Colonic mucosa (tissue), 4 donors: ENCODE data around the gene ABCC2. TPM values are rescaled to one million over a fixed set of nuclear protein-coding genes. Genes with fewer than 3 reads are reported as not detected.

ENCODE experiments used
- DNase-seq: peaks from one replicate; pipeline ENCODE4 v3.0.0-alpha.2; 2020
- H3K27ac ChIP-seq: fragments of 200-600 bp; one replicate; pipeline ENCODE4 v1.8.0; 2021
- H3K27me3 ChIP-seq: fragments of 200-600 bp; one replicate; pipeline ENCODE4 v1.8.0; 2021
- H3K36me3 ChIP-seq: fragments of 200-600 bp; one replicate; pipeline ENCODE4 v1.8.0; 2021
- H3K4me1 ChIP-seq: fragments of 200-600 bp; one replicate; pipeline ENCODE4 v1.8.0; 2021; ENCODE audit warnings: mild to moderate bottlenecking
- H3K4me3 ChIP-seq: fragments of 200-600 bp; one replicate; pipeline ENCODE4 v1.8.0; 2021
- H3K9ac ChIP-seq, 2 donors: one replicate each; pipeline ENCODE4 v1.7.0; 2013; ENCODE audit warnings: control low read depth in 2 of 2, low read depth in 2 of 2, low read length in 2 of 2
- H3K9me3 ChIP-seq: fragments of 200-600 bp; one replicate; pipeline ENCODE4 v1.8.0; 2021
- CTCF ChIP-seq: fragments of 200-600 bp; IDR thresholded peaks from one replicate; pipeline ENCODE4 v1.8.0; 2022; ENCODE audit warnings: antibody characterized with exemption, mild to moderate bottlenecking
- intact Hi-C: fragments of 100-400 bp; cut with DNase I; formaldehyde crosslinking; loops from one replicate; pipeline ENCODE4 v1.14.1; 2022
- total RNA-seq, 2 donors: library from RNA; stranded (reverse); fragmentation: NEBNext Ultra II Directional in 1 of 2; extraction: Animal tissue kit (Norgen Biotek cat#: 25700) in 1 of 2; gene quantifications; one replicate each; pipeline ENCODE4 v1.2.1, GENCODE V29; 2021
- donor health status: healthy.
- donor health status: DM: no; HTN: no; CAD: no.
- donor health status: DM: no; HTN: no; CAD: no.

ABCC2 gene
- total RNA-seq, 2 donors from 2014 or later, result 0.45 to 0.72 TPM

GRCh38 chr10:99784727-99785441 lies 2.4 kb downstream of the ABCC2 start:
- no peaks in the 10 kb centered on the region for H3K27me3 ChIP-seq
- TF ChIP-seq CTCF, result no peak
- H3K9ac ChIP-seq, result no peak overlapping the region
- intact Hi-C loops, result no loop called here
- no peaks in the 10 kb centered on the region for H3K4me1 ChIP-seq
- DNase-seq, result no peak
- H3K9me3 ChIP-seq, result no peaks in the 10 kb centered on the region
- no peaks in the 10 kb centered on the region for H3K36me3 ChIP-seq
- no peak overlapping the region for H3K27ac ChIP-seq
- H3K4me3 ChIP-seq, result no peak overlapping the region

- Histone ChIP-seq H3K9ac (no peak overlapping the region), H3K4me1 (no peaks in the 10 kb centered on the region), H3K36me3 (no peaks in the 10 kb centered on the region), H3K27me3 (no peaks in the 10 kb centered on the region), H3K9me3 (no peaks in the 10 kb centered on the region), H3K27ac (no peak overlapping the region), H3K4me3 (no peak overlapping the region)
- no peak for DNase-seq
- intact Hi-C loops, result no loop called here
- TF ChIP-seq CTCF, result no peak
Measured at GRCh38 chr10:99785646-99786045, 3.2 kb downstream of the ABCC2 start.

- intact Hi-C loops, result no loop called here
- no peak overlapping the region for H3K27ac ChIP-seq
- no peak overlapping the region for H3K4me3 ChIP-seq
- H3K27me3 ChIP-seq, result no peaks in the 10 kb centered on the region
- no peak for DNase-seq
- no peaks in the 10 kb centered on the region for H3K36me3 ChIP-seq
- no peak for TF ChIP-seq CTCF
- no peaks in the 10 kb centered on the region for H3K4me1 ChIP-seq
- no peaks in the 10 kb centered on the region for H3K9me3 ChIP-seq
- no peak overlapping the region for H3K9ac ChIP-seq
Measured at GRCh38 chr10:99787311-99787710, 4.9 kb downstream of the ABCC2 start.

GRCh38 chr10:99787782-99788445 lies 5.5 kb downstream of the ABCC2 start:
- Histone ChIP-seq H3K4me3 (no peak overlapping the region), H3K27me3 (no peaks in the 10 kb centered on the region), H3K4me1 (no peaks in the 10 kb centered on the region), H3K27ac (no peak overlapping the region), H3K36me3 (no peaks in the 10 kb centered on the region), H3K9ac (no peak overlapping the region), H3K9me3 (no peaks in the 10 kb centered on the region)
- no peak for DNase-seq
- intact Hi-C loops, result no loop called here
- TF ChIP-seq CTCF, result no peak

- Histone ChIP-seq H3K4me3 (no peak overlapping the region), H3K9ac (no peak overlapping the region), H3K4me1 (no peaks in the 10 kb centered on the region), H3K36me3 (no peaks in the 10 kb centered on the region), H3K27me3 (no peaks in the 10 kb centered on the region), H3K27ac (no peak overlapping the region), H3K9me3 (no peaks in the 10 kb centered on the region)
- peak; percentile 38 for DNase-seq
- TF ChIP-seq CTCF, result no peak
- intact Hi-C loops, result no loop called here
Measured at GRCh38 chr10:99788598-99789256, 6.3 kb downstream of the ABCC2 start.
